Lung (tissue), 12 donors: ENCODE measurements around the gene PDE2A. TPM values are rescaled to one million over a fixed set of nuclear protein-coding genes. Genes with fewer than 3 reads are reported as not detected.
A peak's percentile ranks its signal among the peaks of the same experiment; 100 is the strongest.

ENCODE experiments used
- ATAC-seq: fragments of 200-7000 bp; cut with Tn5 transposase; one replicate; pipeline ENCODE4 v1.9.1; 2020; ENCODE audit warnings: moderate number of reproducible peaks; ENCODE audit not compliant: insufficient read depth, low FRiP score
- DNase-seq, 3 donors: peaks; one replicate each; pipeline ENCODE4 v3.0.0-alpha.2; 2013 to 2017
- H3K27ac ChIP-seq, 2 donors: one replicate each; pipeline ENCODE4 v1.5.1; 2013; ENCODE audit warnings: mild to moderate bottlenecking in 2 of 2, moderate library complexity in 2 of 2, control low read depth in 1 of 2, inconsistent platforms in 1 of 2, low read depth in 1 of 2, low read length in 1 of 2
- H3K27me3 ChIP-seq, 3 donors: one replicate each; pipeline ENCODE4 v1.5.1; 2013; ENCODE audit warnings: low read length in 2 of 3; ENCODE audit not compliant: control insufficient read depth in 3 of 3, insufficient read depth in 3 of 3
- H3K36me3 ChIP-seq, 4 donors: one replicate each; pipeline ENCODE4 v1.5.1; 2013; ENCODE audit warnings: low read length in 4 of 4, mild to moderate bottlenecking in 1 of 4, moderate library complexity in 1 of 4; ENCODE audit not compliant: control insufficient read depth in 4 of 4, insufficient read depth in 4 of 4
- H3K4me1 ChIP-seq, 5 donors: one replicate each; pipeline ENCODE4 v1.5.1; 2013; ENCODE audit warnings: low read length in 5 of 5, mild to moderate bottlenecking in 2 of 5, moderate library complexity in 1 of 5; ENCODE audit not compliant: control insufficient read depth in 5 of 5, insufficient read depth in 5 of 5
- H3K4me3 ChIP-seq: one replicate; pipeline ENCODE4 v1.5.1; 2013; ENCODE audit warnings: mild to moderate bottlenecking, control low read depth, moderate library complexity
- H3K9ac ChIP-seq, 2 donors: one replicate each; pipeline ENCODE4 v1.5.1; 2013; ENCODE audit warnings: low read length in 2 of 2, control low read depth in 1 of 2; ENCODE audit not compliant: insufficient read depth in 1 of 2
- H3K9me3 ChIP-seq, 4 donors: one replicate each; pipeline ENCODE4 v1.5.1; 2013; ENCODE audit warnings: low read length in 3 of 4, mild to moderate bottlenecking in 1 of 4, moderate library complexity in 1 of 4; ENCODE audit not compliant: control insufficient read depth in 4 of 4, insufficient read depth in 3 of 4
- CTCF ChIP-seq: IDR thresholded peaks from 2 replicates; pipeline ENCODE4 v1.5.1; 2012; ENCODE audit warnings: mild to moderate bottlenecking; ENCODE audit errors: control extremely low read depth, extremely low read depth
- WGBS, 2 donors: extraction: QIAGEN DNeasy Blood & Tissue Kit; methylation state at CpG; one replicate each; pipeline ENCODE4 v1.1.7; 2013; 5-methylcytosine and 5-hydroxymethylcytosine counted together
- polyA plus RNA-seq, 2 donors: library from polyadenylated mRNA; stranded (reverse); fragments of 200-250 nt; gene quantifications; one replicate each; pipeline ENCODE4 v1.2.1, GENCODE V29; 2013
- total RNA-seq, 2 donors: library from RNA; depleted of rRNA in 1 of 2; stranded (reverse); fragments of >200 nt in 1 of 2; gene quantifications; one replicate each; pipeline ENCODE4 v1.2.1, GENCODE V29; 2014 to 2021
- donor health status: control.
- donor health status: control.
- donor health status: Bipolar disorder and iron deficiency.
- donor health status: healthy.
- donor health status: DM: yes; HTN: yes; CAD: no.

The PDE2A gene
- total and polyA plus RNA-seq, 4 donors, result 7.7 to 20.5 (median 12.7) TPM

- no peaks in the 10 kb centered on the region for H3K9me3 ChIP-seq
- H3K9ac ChIP-seq, result no peak overlapping the region
- peaks cover 0 to 17% (median 11%) of the 10 kb centered on the region in 3 donors for H3K27me3 ChIP-seq
- no peak for DNase-seq
- H3K4me3 ChIP-seq, result no peak overlapping the region
- TF ChIP-seq CTCF, result no peak
- H3K4me1 ChIP-seq, result peaks cover 0 to 34% (median 23%) of the 10 kb centered on the region in 5 donors
- ATAC-seq, result no peak
- H3K36me3 ChIP-seq, result peaks cover 0 to 31% (median 12%) of the 10 kb centered on the region in 4 donors
- 75 to 83% methylated on average over 4 of the region's 4 CpGs for WGBS, 2 donors
- no peak overlapping the region for H3K27ac ChIP-seq
These were observed 8.6 kb upstream of the PDE2A start for GRCh38 chr11:72682858-72683243.

DNA sequence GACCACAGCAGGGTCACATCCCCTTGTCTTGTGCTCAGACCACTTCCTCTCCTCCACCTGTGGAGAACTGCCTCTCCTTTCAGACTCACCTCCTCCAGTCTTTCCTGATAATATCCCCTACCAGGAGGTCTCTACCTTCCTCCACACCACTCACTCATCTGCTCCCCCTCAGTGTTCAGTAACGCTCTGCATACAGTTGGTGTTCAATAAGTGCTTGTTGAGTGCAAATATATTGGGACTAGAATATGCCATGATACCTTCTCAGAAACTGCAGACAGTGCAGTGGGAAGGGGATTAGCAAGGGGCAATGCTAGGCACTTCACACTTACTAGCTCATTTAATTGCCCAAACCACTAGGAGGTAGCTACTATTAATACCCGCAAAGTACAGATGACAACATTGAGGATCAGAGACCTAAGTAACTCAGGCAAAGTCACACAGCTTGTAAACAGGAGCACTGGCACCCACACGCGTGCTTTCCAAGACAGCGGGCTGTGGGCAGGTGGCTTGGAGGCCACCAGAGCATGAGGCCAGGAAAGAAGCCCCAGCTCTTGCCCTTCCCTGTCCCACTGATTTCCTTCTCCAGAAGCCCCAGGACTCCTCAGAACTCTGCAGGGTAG is 8.1 kb upstream of the PDE2A start:
- WGBS, 2 donors, result 74 to 90% methylated on average over 5 of the region's 5 CpGs
- no peaks in the 10 kb centered on the region for H3K9me3 ChIP-seq
- no peak overlapping the region for H3K9ac ChIP-seq
- ATAC-seq (no peak), DNase-seq (no peak)
- peaks cover 0 to 32% (median 22%) of the 10 kb centered on the region in 5 donors for H3K4me1 ChIP-seq
- H3K27ac ChIP-seq, result peak overlapping the region in 1 of 2 donors; percentile 17
- peaks cover 0 to 20% (median 16%) of the 10 kb centered on the region in 3 donors for H3K27me3 ChIP-seq
- peaks cover 0 to 26% (median 10%) of the 10 kb centered on the region in 4 donors for H3K36me3 ChIP-seq
- TF ChIP-seq CTCF, result no peak
- H3K4me3 ChIP-seq, result no peak overlapping the region

- H3K27me3 ChIP-seq, result peaks cover 0 to 25% (median 19%) of the 10 kb centered on the region in 3 donors
- no peaks in the 10 kb centered on the region for H3K9me3 ChIP-seq
- TF ChIP-seq CTCF, result no peak
- ATAC-seq (peak; percentile 3), DNase-seq (peak in 1 of 3 donors; percentile 34)
- H3K27ac ChIP-seq, result peak overlapping the region in 1 of 2 donors; percentile 17
- H3K36me3 ChIP-seq, result peaks cover 0 to 19% (median 9%) of the 10 kb centered on the region in 4 donors
- 40 to 56% methylated on average over 17 of the region's 17 CpGs for WGBS, 2 donors
- H3K4me3 ChIP-seq, result no peak overlapping the region
- H3K9ac ChIP-seq, result no peak overlapping the region
- peaks cover 0 to 24% (median 13%) of the 10 kb centered on the region in 5 donors for H3K4me1 ChIP-seq
These were observed 7.3 kb upstream of the PDE2A start for GRCh38 chr11:72681226-72682153.
